Germinal center (tissue), 1 donor: ENCODE measurements around the gene LRG1.
"Not testable (repeated sequence)": the region's sequence is repeated elsewhere in the genome, so short reads cannot be mapped to it uniquely, and the experiment has no call there.

Experiments used
- DNase-seq: peaks from one replicate; pipeline ENCODE4 v3.0.0; 2012; ENCODE audit warnings: mixed read lengths, low spot score

LRG1 gene

DNA sequence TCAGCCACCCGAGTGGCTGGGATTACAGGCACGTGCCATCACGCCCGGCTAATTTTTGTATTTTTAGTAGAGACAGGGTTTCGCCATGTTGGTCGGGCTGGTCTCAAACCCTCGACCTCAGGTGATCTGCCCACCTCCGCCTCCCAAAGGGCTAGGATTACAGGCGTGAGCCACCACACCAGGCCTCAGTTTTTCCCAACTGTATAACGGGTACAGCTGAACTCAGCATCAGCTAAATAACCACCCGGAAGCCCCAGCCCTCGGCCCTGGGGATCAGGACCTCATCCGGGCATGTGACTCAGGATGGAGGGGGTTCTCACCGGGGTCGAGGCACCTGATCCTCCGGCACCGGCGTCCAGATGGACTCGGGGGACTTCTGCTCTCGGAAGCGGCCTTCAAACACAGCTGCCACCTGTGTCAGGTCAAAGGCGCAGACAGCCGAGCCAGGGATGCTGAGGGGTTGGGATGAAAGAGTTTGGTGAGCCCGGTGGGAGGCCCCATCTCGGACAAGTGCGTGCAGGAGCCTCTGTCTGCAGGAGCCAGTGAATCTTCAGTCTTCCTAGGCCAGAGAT, 10.7 kb upstream of the LRG1 start:
- DNase-seq = no peak

DNA sequence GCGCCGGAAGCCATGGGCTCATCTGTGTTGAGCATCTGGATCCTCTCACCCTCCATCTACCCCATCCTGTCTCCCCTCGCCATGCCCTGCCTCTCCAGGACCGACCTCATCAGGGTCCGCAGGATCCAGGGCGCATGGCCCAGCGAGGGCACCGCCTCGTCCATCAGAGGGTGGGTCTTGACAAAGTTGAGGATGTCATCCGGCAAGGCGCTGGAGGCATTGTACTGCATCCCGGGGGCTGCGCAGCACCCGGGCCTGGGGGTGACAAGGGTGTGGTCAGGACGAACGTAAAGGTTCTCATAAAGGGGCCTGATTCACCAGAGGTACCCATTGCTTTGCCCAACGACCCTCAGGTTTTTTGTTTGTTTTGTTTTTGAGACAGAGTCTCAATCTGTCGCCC, 10.2 kb upstream of the LRG1 start:
- DNase-seq = no peak

DNA sequence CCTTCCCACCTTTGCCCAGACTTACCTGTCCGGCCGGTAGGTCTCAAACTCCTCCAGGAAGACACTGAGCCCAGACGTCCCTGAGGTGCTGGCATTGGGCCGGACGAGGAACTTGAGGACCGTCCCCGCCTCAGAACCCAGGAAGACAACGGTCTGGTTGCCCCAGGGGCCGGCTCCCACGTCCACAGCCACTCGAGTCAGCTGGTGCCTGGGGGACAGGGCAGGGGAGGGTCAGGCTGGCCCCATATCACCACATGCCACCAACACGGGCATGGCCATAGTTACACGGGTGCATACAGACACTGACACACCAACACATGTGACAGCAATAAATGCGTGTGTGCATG, 8.4 kb upstream of the LRG1 start:
- DNase-seq = no peak

DNA sequence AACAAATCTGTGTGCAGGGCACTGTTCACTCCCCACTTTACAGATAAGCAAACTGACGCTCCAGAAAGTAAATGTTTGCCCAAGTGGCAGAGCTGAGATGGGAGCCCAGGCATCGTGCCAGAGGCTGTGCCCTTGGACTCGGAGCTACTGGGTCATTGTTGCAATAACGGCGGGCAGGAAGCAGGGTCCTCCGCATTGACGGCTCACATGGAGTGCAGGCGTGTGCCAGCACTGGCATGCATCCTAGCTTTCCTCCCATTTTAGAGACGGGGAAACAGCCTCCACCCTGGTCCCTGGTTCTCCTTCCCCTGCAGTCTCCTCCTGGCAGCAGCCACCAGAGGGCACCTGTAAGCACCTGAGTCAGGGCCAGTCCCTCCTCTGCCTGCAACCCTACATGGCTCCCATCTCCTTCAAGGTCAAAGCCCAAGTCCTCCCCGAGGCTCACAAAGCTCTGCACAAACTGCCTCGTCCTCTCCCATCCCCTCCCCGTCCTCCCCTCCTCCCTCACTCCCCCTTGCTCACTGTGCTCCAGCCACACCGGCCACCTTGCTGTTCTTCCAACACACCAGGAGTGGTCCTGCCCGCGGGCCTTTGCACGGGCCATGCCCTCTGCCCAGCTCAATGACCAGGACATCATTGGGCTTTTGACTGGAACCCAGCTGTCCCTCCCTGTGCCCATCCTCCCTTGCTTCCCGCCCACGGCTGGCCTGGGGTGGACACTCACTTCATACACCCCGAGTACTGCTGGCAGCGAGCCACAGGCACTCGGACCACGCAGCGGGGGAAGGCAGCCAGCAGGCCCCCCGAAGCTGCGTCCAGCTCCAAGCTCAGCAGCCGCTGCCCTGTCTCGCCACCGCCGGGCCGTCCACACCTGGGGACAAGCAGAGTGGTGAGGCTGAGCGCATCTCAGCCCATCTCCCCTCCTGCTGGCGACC, 7.7 kb upstream of the LRG1 start:
- no peak for DNase-seq

DNA sequence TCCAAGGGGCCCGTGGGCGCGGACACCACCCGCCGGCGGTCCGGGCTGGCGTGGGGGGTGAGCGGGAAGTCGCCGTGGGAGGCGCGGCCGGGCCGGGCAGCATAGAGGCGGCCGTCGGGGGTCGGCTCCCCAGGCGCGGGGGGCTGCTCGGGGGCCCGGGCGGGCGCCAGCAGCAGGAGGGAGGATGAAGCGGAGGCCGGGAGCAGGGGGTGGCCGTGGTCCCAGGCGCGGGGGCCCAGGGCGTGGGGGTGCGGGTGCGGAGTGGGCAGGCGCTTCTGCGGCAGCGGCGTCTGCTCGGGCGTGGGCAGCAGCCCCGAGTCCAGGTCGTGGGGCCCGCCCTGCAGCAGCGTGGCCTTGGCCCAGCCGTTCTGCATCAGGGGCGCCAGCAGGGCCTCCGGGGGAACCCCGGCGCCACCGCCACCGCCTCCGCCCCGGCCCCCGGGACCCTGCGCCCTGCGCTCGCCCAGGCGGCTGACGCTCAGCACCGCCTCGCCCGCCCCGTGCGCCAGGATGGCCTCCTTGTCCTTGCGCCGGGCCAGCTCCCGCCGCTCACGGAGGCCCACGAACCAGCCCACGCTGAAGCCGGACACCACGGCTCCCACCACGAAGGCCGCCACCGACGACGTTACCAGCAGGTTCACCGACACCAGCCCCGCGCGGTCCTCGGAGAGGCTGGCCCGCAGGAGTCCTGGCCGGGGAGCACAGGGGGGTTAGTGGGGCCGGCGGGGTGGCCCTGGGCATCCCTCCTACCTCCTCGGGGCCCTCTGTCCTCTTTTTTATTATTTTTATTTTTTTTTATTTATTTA, 4.2 kb upstream of the LRG1 start:
- DNase-seq = no peak

DNA sequence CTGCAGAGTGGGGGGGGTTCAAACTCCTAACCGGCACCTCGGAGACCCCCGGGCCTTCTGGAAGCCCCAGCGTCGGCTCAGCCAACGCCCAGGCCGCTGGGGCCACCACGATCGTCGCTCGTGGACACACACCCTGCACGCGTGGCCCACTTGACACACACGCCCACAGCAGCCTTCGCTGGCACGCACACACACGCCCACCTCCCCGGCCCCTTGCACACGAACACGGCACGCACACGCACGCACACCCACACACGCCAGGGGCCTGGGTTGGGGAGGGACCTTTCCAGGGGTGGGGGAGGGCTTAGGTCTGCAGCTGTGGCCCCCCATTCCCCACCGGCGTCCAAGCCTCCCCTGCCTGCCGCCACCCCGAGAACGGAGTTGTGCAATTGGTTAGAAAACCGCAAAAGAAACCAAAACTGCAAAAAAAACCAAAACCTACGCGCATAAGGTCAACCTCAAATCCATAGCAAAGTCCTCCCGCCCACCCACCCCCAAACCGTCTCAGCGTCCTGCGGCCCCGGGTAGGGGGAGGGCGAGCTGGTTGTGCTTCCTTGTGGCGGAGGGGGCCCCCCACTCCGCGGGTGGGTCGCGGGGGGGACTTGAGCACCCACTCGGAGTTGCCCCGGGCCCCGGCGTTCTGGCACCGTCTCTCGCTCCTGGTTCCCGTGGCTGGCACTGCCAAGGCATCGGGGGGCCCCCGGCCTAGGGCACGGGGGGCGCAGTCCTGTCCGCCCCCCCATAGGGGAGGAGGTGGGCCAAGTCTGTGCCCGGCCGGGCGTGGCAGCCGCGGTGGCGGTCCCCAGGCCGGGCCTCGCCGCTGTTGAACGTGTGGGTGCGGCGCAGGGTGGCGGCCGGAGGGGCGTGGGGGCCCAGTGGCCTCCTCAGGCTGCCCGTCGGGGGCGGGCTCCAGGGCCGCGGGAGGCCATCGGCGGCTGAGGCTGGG, 3.3 kb upstream of the LRG1 start:
- DNase-seq = no peak

DNA sequence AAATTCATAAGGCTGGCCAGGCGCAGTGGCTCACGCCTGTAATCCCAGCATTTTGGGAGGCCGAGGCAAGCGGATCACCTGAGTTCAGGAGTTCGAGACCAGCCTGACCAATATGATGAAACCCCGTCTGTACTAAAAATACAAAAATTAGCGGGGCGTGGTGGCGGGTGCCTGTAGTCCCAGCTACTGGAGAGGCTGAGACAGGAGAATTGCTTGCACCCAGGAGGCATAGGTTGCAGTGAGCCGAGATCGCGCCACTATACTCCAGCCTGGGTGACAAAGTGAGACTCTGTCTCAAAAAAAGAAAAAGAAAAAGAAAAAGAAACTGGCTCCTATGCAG, 1.9 kb upstream of the LRG1 start:
- DNase-seq = not testable (repeated sequence)

DNA sequence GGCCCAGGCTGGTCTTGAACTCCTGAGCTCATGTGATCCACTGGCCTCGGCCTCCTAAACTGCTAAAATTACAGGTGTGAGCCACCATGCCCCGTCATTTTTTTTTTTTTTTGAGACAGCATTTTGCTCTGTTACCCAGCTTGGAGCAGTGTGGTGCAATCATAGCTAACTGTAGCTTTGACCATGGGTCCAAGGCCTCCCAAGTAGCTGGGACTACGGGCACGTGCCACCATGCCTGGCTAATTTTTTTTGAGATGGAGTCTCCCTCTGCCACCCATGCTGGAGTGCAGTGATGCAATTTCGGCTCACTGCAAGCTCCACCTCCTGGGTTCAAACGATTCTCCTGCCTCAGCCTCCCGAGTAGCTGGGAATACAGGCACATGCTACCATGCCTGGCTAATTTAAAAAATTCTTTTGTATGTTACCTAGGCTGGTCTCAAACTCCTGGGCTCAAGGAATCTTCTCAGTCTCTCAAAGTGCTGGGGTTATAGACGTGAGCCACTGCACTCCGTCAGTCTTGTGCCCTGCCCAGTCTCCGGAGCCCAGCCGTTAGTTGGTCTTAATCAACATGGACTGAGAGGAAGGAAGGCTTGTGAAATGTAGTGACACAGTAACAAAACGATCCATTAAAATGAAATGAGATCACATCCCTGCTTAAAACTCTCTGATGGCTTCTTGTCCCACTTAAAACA, 1.4 kb upstream of the LRG1 start:
- no peak for DNase-seq

DNA sequence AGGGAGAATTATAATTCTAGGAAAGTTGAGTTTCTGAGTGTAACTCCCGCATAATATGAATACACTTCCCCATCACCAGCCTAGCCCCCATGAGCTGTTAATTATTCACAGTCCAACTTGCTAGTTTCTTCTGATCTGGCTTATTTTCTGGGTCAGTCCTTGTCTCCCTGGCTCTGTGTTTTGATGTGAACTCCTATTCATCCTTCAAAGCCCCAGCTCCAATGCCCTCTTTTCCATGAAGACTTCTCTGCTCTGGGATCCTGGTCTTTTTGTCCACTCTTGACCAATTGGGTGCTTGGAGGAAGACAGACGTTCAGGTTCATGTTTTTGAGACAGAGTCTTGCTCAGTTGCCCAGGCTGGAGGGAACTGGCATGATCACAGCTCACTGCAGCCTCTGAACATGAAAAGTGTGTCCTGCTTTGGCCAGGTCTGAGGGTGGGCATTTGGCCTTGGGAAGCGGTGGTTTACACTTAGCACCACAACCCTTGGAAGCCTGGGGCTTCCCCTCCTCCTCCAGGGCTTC, 605 bp downstream of the LRG1 start:
- DNase-seq = no peak

DNA sequence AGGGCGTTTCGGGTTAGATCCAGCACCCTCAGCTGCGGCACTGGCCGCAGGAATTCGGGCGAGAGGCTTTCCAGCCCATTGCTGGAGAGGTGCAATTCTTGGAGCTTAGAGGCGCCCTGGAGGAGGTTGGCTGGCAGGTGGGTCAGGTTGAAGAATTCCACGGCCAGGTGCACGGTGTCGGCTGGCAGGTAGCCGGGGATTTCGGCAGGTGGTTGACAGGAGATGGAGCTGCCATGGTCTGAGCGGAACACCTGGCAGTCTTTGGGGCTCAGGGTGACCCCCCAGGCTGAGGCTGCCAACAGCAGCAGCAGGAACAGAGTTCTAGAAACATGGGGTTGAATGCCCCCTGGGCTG, 1.3 kb downstream of the LRG1 start:
- no peak for DNase-seq

DNA sequence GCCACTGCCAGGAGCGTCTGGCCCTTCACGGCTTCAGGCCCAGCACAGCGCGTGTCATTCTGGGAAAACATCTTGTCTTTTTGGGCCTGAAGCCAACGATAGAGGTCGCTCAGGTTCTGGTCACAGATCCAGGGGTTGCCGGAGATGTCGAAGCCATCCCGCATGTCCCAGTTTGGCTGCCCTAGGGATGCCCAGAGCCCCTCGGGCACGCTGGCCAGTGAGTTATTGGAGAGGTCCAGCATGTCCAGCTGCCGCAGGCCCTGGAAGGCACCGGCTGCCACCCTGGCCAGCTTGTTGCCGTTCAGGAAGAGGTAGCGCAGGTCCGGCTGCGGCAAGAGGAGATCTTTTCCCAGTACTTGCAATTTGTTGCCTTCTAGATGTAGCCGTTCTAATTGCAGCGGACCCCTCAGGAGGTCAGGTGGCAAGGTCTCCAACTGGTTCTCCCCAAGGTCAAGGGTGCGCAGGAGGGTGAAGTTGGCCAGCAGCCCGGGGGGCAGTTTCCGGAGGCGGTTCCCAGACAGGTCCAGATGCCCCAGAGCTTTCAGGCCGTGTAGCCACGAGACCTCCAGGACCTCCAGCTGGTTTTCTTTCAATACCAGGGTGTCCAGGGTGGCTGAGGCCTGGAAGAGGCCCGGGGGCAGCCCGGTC, 1.8 kb downstream of the LRG1 start:
- DNase-seq = no peak

DNA sequence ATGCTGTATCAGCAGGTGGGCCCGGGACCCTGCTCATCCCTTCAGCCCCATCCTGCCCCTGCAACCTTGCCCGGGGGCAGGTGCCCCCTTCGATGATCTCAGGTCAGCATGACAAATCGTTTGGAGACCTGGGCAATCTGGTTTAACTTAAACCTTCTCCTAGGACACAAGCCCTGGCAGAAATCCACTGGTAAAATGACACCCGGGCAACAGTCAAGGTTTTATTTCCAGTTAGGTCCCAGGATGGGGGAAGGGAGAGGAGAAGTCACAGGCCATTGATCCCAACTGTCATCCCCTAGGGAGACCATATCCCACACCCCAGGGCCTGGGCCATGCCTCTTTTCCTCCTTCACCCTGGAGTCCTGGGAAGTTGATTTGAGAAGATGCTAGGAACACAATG, 3.0 kb downstream of the LRG1 start:
- no peak for DNase-seq

DNA sequence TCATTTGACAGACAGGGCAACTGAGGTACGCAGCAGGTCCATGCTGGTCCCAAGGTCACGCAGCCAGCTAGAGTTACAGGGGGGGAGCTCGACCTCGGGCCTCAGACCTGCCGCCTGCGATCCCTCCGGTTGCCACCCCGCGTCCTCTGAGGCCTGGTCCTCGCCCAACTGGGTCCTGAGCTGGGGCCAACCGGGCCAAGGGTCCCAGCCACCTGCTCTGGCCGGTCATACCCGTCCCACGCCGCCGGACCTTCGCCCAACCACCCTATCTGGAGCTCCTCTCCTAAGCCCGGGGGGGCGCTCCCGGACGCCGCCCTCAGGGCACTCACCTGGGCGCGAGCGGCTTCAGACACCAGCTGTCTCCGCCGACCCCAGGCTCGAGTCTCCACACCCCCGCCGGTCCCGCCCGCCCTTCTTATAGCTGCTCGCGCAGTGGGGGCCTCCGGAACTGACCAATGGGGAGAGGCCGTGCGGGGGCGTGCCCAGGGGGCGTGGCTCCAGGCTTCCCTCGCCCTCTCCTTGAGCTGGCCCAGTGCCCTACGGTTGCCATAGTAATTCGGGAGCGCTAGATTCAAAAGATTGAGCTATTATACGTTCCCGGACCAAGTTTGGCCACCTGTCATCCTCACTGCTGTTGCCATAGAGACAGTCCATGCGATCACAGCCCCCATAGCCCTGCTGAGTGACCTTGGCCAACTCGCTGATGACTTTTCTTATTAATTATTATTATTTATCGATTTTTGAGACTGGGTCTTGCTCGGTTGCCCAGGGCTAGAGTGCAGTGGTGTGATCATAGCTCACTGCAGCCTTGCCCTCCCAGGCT, 4.8 kb downstream of the LRG1 start, which contains the start of gene PLIN5:
Gene PLIN5 (minus strand): TSS at position 389 of the 823 bp plus-strand sequence. CDS start 1,150 bp downstream, outside the sequence.
- DNase-seq = peak; percentile 86

DNA sequence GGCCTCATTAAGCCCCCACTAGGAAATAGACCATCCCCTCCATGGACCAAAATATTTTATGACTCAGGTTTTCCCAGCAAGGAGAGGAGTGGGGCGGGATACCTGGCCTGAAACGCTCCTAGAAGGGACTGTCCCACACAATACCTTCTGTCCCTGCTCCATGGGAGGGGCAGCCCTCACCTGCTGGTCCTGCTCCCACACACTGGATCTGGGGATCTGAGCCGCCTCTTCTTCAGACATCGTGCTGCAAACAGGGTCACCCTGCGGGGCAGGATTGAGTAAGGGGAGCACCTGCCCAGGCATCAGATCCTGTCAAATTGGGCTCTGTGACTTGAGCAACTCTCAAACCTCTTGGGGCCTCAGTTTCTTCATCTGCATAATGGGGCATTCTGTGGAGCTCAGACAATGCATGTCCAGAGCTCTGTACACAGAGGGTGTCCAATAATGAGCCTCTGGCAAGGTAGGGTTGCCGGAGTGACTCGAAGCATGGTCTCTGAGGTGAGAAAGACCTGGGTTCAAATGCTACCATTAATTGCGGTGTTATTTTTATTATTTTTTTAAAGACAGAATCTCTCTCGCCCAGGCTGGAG, 5.9 kb downstream of the LRG1 start:
- no peak for DNase-seq

DNA sequence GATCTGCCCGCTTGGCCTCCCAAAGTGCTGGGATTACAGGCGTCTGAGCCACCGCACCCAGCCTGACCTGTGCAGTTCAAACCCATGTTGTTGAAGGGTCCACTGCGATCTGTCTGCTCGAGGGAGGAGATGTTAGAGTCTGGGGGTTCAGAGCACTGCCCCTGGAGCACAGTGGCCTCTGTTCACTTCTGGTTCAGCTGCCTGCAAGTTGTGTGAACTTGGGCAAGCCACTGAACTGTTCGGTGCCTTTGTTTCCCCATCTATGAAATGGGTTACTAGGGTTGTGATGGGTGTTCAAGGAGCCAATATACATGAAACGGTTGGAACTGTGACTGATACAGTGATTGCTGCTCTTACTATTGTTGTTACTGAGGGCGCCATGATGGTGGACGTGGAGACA, 6.5 kb downstream of the LRG1 start:
- DNase-seq = no peak

DNA sequence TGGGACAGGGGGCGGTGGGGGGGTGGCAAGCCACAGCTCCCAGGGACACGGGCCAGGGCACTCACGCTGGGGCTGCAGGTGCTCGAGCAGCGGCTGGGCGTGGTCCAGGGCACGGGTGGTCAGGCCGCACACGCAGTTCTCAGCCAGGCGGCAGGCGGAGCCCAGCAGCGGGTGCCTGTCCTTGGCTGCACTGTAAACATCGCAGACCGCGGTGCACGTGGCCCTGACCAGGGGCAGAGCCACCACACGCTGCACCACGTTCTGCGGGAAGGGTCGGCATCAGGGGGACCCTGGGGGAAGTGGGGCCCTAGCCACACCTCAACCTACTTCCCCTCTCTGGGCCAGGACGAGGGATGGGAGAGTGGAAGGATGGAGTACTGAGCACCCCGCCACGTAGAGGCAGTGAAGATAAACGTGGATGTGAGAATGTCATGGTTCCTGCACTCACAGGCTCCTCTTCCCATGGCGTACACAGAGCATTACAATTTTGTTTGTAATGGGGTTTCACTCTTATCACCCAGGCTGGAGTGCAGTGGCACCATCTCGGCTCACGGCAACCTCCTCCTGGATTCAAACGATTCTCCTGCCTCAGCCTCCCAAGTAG, 8.2 kb downstream of the LRG1 start:
- no peak for DNase-seq

DNA sequence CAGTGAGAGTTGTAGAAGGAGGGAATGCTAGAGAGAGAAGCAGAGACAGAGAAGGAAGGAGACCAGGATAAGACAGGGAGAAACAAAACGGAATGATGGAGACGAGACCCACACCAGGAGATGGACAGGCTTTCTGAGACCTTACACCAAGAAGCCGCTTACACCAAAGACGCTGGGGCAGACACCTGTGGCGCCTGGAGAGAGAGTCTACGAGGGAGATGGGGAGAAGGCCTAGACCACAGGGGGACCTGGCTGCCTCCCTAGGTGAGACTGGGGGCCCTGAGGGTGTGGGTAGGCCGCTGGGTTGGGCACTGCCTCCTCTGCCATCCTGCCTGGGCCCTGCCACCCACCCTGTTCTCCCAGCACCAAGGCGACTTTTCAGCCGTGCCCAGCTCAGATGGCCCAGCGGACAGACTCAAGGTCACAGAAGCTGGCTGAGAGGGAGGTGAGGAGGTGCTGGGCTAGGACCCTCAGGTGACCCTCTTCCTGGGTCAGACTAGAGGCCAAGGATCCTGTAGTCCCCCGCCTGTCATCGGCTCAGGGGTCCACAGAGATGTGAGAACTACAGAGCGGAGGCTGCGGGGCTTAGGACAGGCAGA, 9.8 kb downstream of the LRG1 start:
- DNase-seq = no peak

DNA sequence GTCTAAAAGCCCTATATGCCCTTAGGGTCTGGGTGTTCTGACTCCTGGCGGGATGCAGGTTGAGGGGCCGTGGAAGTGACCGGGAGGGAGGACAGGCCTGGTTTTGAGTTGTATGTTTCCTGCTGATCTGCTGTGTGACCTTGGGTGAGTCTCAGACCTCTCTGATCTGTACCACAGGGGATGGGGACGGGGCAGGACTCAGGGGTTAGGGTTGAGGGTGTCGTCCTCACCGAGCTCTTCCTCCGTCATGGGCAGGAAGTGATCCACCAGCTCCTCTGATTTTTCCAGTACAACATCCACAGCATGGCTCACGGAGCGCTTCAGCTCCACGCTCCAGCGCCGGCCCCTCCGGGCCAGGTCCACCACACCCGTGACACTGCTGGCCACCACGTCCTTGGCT, 11.0 kb downstream of the LRG1 start:
- no peak for DNase-seq
